ENCODE results near the gene NDUFB7. TPM values are rescaled to one million over a fixed set of nuclear protein-coding genes. Genes with fewer than 3 reads are reported as not detected.

The NDUFB7 gene
- total RNA-seq, result 193 and 218 TPM in 2 replicates

DNA sequence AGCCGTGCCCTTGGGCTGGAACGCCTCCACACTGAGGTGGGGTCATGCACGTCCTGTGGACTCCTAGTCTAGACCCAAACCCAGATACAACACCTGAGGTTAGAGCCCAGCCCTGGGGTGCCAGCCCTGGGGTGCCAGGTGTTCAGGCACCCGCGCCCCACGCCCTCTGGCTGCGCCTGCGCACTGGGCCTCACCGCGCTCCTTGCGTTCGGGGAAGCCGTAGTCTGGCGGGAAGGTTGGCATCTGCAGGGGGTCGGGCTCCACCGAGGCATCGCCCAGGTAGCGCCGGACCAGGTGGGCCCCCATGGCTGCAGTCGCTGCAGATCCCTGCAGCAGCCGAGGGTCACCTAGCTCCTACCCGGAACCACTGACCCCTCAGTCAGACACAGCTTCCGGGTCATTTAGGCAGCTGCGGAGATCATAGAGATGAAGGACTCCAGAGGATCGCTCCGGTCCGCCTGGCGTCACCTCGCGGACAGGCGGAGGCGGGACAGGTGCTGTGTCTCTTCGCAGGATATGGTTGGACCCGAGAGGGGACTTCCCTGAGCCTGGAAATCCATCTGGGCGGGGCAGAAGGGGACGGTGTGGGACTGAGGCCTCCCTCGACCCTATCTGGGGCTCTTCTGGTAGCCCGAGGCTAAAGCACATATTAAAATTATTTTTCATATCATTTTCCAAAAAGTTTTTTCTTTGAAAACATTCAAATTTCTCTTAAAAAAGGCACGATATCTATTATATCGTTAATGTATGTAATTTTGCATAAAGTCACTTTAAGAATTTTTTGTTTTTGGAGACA is at the start of gene NDUFB7:
Gene NDUFB7, minus strand, starts transcription at position 372 of the 796 bp plus-strand sequence. Its CDS starts 66 bp downstream, at position 306.

GRCh38 chr19:14582894-14583340 is 11.1 kb upstream of the NDUFB7 start, which contains the start of gene CLEC17A:
Gene CLEC17A, plus strand, starts transcription at chr19:14583084. Its CDS starts 77 bp downstream, at chr19:14583161.

GRCh38 chr19:14529254-14530004 is 42.4 kb downstream of the NDUFB7 start, which contains the start of gene TECR:
Gene TECR, plus strand, starts transcription at chr19:14529594. Its CDS starts 103 bp downstream, at chr19:14529697.

GRCh38 chr19:14517840-14518505 is 53.9 kb downstream of the NDUFB7 start, which contains the start of gene DNAJB1:
Gene DNAJB1, minus strand, starts transcription at chr19:14518397. Its CDS starts 48 bp downstream, at chr19:14518349.

Other genes with a start within 250 kb of the NDUFB7 start
- 46.8 and 64.2 TPM in 2 replicates for gene ADGRE5, start 190.6 kb downstream of the NDUFB7 start, total RNA-seq
- 38.3 and 47.0 TPM in 2 replicates for gene DDX39A, start 152.7 kb downstream of the NDUFB7 start, total RNA-seq
- gene PKN1, start 138.8 kb downstream of the NDUFB7 start, total RNA-seq, result 79.2 and 83.0 TPM in 2 replicates
- 0.72 and 1.3 TPM in 2 replicates for gene PTGER1, start 96.7 kb downstream of the NDUFB7 start, total RNA-seq
- 85.5 and 90.4 TPM in 2 replicates for gene GIPC1, start 75.9 kb downstream of the NDUFB7 start, total RNA-seq
- gene DNAJB1, start 53.7 kb downstream of the NDUFB7 start, total RNA-seq, result 40.4 and 45.2 TPM in 2 replicates
- 35.2 and 41.3 TPM in 2 replicates for gene TECR, start 42.5 kb downstream of the NDUFB7 start, total RNA-seq
- not detected in 2 replicates for gene CLEC17A, start 11.0 kb upstream of the NDUFB7 start, total RNA-seq
- gene ADGRE3, start 102.8 kb upstream of the NDUFB7 start, total RNA-seq, result not detected in 2 replicates
- 9.2 and 9.4 TPM in 2 replicates for gene ZNF333, start 118.0 kb upstream of the NDUFB7 start, total RNA-seq
- 0.32 and 1.4 TPM in 2 replicates for gene ADGRE2, start 206.5 kb upstream of the NDUFB7 start, total RNA-seq

Data from cardiac atrium fibroblast (primary cell).